ENCODE data around the gene PSMD9.

GRCh38 chr12:121939186-121939585, 50.6 kb downstream of the PSMD9 start:
- TF ChIP-seq POLR2A (IDR thresholded peaks at IDR 0.05) (no peak), CTCF (IDR thresholded peaks at IDR 0.05) (no peak)
